GM12878 (cell line): ENCODE data around the gene MYO3B. TPM values are rescaled to one million over a fixed set of nuclear protein-coding genes. Genes with fewer than 3 reads are reported as not detected.

Experiments
- MEF2B ChIP-seq: fragments of 450-650 bp; IDR thresholded peaks from 2 replicates; pipeline ENCODE4 v1.6.1; 2018; ENCODE audit warnings: mild to moderate bottlenecking, moderate library complexity; ENCODE audit not compliant: partially characterized antibody, poor library complexity, severe bottlenecking
- RFX5 ChIP-seq: IDR thresholded peaks from 2 replicates; pipeline ENCODE4 v1.6.1; 2011; ENCODE audit warnings: low read depth, low read length, improper control_type of control experiment
- SIN3A ChIP-seq: IDR thresholded peaks from 2 replicates; pipeline ENCODE4 v1.6.1; 2012; ENCODE audit warnings: low read depth, low read length, improper control_type of control experiment
- SP1 ChIP-seq: IDR thresholded peaks from one replicate; pipeline ENCODE4 v1.6.1; 2011; ENCODE audit warnings: low read depth, low read length
- SRF ChIP-seq, 2 experiments: IDR thresholded peaks; 2 replicates each; pipeline ENCODE4 v1.6.1; 2011; ENCODE audit warnings: low read depth in 2 of 2, low read length in 2 of 2, mild to moderate bottlenecking in 1 of 2, moderate library complexity in 1 of 2
- SUZ12 ChIP-seq: fragments of 200-600 bp; sonication (generic); IDR thresholded peaks from one replicate; pipeline ENCODE4 v1.6.1; 2018; ENCODE audit warnings: antibody characterized with exemption, mild to moderate bottlenecking; ENCODE audit not compliant: unreplicated experiment
- TARDBP ChIP-seq: IDR thresholded peaks from 2 replicates; pipeline ENCODE4 v1.6.1; 2016; ENCODE audit warnings: borderline replicate concordance
- TBL1XR1 ChIP-seq: IDR thresholded peaks from 2 replicates; pipeline ENCODE4 v1.6.1; 2012; ENCODE audit warnings: low read depth, low read length, improper control_type of control experiment
- TCF3 ChIP-seq: IDR thresholded peaks from 2 replicates; pipeline ENCODE4 v1.6.1; 2012; ENCODE audit warnings: low read depth, mild to moderate bottlenecking, low read length, borderline replicate concordance; ENCODE audit not compliant: insufficient read depth
- ZNF207 ChIP-seq: fragments of 450-650 bp; IDR thresholded peaks from 2 replicates; pipeline ENCODE4 v1.6.1; 2014; ENCODE audit warnings: antibody characterized with exemption, mild to moderate bottlenecking, borderline replicate concordance
- polyA plus RNA-seq, 11 experiments: library from polyadenylated mRNA; depleted of rRNA in 4 of 11; unstranded in 6 of 11; stranded (reverse) in 5 of 11; fragments of >200 nt; fragmentation: Nextera tagmentation in 4 of 11; fragmentation: Illumina TruSeq in 1 of 11; extraction: Ambion mirVana in 4 of 11; extraction: Trizol in 1 of 11; gene quantifications; 1 replicate in 1 of 11; 2 replicates in 10 of 11; pipeline versions ENCODE4 v1.2.1 to v1.2.3, GENCODE V29; 2011 to 2016; ENCODE audit warnings: inconsistent platforms in 2 of 11, missing spikeins in 2 of 11, low read depth in 1 of 11
- total RNA-seq, 4 experiments: library from RNA; depleted of rRNA in 3 of 4; stranded (reverse); fragments of >200 nt in 3 of 4; fragmentation: Illumina TruSeq in 1 of 4; extraction: Trizol in 1 of 4; gene quantifications; 2 replicates each; pipeline versions ENCODE4 v1.2.1 to v1.2.3, GENCODE V29; 2013 to 2021
- TF ChIP-seq, protein P1 (sequence below): IDR thresholded peaks from 2 replicates; pipeline ENCODE4 v1.6.1; 2012; ENCODE audit warnings: improper control_type of control experiment, low read depth, low read length; ENCODE audit not compliant: insufficient replicate concordance
- TF ChIP-seq, protein P2 (sequence below): IDR thresholded peaks from 2 replicates; pipeline ENCODE4 v1.6.1; 2011; ENCODE audit warnings: low read depth, low read length, improper control_type of control experiment, borderline replicate concordance
- TF ChIP-seq, protein P3 (sequence below): fragments of 450-650 bp; formaldehyde crosslinking; IDR thresholded peaks from 2 replicates; pipeline ENCODE4 v1.5.0; 2022; ENCODE audit warnings: mild to moderate bottlenecking, missing genetic modification characterization
- TF ChIP-seq, protein P4 (sequence below): fragments of 450-650 bp; formaldehyde crosslinking; IDR thresholded peaks from 2 replicates; pipeline ENCODE4 v1.4.0; 2022; ENCODE audit warnings: mild to moderate bottlenecking, moderate library complexity

Gene MYO3B
- total and polyA plus RNA-seq, 10 of the 15 experiments (the other 5 are each of a cell fraction or from before 2014, with no cell fraction given), result 1.1 to 7.1 (median 2.1) TPM

DNA sequence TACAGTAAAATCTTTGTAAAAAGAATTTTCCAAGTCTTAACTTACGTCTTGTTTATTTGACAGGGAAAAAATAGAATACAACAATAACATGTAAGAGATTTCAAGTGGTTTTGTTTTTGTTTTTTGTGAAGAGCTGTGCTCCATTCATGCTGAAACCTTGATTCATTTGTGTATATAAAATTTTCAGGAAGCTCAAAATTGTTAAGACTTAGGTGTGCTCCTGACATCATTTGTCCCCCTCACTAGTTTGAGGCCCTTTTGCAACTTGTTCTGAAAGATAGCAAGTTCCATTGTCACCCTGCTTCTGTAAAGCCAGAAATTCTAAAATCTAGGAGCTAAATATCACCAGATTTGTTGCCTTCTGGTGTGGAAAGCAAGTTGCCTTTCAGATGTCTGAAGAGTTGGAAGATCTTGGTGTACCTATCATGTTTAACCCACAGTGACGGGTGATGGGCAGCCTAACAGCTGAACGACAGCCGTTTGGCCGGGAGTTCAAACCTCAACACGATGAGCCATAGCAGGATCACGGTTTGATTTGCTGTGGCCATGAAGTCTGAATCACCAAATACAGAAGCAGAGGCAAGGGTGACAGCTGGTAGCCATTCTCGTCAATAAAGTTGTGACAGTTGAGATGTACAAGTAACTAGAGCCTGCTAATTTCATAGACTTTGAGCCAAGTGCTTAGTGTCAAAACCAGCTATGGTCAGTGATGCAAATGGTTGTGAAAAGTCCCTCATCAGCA is 331.7 kb downstream of the MYO3B start (continued):
- TF ChIP-seq, protein P1, sequence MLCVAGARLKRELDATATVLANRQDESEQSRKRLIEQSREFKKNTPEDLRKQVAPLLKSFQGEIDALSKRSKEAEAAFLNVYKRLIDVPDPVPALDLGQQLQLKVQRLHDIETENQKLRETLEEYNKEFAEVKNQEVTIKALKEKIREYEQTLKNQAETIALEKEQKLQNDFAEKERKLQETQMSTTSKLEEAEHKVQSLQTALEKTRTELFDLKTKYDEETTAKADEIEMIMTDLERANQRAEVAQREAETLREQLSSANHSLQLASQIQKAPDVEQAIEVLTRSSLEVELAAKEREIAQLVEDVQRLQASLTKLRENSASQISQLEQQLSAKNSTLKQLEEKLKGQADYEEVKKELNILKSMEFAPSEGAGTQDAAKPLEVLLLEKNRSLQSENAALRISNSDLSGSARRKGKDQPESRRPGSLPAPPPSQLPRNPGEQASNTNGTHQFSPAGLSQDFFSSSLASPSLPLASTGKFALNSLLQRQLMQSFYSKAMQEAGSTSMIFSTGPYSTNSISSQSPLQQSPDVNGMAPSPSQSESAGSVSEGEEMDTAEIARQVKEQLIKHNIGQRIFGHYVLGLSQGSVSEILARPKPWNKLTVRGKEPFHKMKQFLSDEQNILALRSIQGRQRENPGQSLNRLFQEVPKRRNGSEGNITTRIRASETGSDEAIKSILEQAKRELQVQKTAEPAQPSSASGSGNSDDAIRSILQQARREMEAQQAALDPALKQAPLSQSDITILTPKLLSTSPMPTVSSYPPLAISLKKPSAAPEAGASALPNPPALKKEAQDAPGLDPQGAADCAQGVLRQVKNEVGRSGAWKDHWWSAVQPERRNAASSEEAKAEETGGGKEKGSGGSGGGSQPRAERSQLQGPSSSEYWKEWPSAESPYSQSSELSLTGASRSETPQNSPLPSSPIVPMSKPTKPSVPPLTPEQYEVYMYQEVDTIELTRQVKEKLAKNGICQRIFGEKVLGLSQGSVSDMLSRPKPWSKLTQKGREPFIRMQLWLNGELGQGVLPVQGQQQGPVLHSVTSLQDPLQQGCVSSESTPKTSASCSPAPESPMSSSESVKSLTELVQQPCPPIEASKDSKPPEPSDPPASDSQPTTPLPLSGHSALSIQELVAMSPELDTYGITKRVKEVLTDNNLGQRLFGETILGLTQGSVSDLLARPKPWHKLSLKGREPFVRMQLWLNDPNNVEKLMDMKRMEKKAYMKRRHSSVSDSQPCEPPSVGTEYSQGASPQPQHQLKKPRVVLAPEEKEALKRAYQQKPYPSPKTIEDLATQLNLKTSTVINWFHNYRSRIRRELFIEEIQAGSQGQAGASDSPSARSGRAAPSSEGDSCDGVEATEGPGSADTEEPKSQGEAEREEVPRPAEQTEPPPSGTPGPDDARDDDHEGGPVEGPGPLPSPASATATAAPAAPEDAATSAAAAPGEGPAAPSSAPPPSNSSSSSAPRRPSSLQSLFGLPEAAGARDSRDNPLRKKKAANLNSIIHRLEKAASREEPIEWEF, result no peak
- TF ChIP-seq TBL1XR1 (no peak), RFX5 (no peak), TCF3 (peak; percentile 93), SUZ12 (no peak), TARDBP (no peak), ZNF207 (no peak), SIN3A (no peak), MEF2B (no peak), SP1 (no peak), SRF (IDR thresholded peaks at IDR 0.05; ENCODE audit: low read depth in 2 of 2, low read length in 2 of 2) (peak in 1 of 2 experiments; percentile 69; a peak in 1 of 4 replicates)
- TF ChIP-seq, protein P2, sequence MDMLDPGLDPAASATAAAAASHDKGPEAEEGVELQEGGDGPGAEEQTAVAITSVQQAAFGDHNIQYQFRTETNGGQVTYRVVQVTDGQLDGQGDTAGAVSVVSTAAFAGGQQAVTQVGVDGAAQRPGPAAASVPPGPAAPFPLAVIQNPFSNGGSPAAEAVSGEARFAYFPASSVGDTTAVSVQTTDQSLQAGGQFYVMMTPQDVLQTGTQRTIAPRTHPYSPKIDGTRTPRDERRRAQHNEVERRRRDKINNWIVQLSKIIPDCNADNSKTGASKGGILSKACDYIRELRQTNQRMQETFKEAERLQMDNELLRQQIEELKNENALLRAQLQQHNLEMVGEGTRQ, result no peak
- TF ChIP-seq, protein P3, sequence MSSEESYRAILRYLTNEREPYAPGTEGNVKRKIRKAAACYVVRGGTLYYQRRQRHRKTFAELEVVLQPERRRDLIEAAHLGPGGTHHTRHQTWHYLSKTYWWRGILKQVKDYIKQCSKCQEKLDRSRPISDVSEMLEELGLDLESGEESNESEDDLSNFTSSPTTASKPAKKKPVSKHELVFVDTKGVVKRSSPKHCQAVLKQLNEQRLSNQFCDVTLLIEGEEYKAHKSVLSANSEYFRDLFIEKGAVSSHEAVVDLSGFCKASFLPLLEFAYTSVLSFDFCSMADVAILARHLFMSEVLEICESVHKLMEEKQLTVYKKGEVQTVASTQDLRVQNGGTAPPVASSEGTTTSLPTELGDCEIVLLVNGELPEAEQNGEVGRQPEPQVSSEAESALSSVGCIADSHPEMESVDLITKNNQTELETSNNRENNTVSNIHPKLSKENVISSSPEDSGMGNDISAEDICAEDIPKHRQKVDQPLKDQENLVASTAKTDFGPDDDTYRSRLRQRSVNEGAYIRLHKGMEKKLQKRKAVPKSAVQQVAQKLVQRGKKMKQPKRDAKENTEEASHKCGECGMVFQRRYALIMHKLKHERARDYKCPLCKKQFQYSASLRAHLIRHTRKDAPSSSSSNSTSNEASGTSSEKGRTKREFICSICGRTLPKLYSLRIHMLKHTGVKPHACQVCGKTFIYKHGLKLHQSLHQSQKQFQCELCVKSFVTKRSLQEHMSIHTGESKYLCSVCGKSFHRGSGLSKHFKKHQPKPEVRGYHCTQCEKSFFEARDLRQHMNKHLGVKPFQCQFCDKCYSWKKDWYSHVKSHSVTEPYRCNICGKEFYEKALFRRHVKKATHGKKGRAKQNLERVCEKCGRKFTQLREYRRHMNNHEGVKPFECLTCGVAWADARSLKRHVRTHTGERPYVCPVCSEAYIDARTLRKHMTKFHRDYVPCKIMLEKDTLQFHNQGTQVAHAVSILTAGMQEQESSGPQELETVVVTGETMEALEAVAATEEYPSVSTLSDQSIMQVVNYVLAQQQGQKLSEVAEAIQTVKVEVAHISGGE (CRISPR knock-in tag), result no peak
- TF ChIP-seq, protein P4, sequence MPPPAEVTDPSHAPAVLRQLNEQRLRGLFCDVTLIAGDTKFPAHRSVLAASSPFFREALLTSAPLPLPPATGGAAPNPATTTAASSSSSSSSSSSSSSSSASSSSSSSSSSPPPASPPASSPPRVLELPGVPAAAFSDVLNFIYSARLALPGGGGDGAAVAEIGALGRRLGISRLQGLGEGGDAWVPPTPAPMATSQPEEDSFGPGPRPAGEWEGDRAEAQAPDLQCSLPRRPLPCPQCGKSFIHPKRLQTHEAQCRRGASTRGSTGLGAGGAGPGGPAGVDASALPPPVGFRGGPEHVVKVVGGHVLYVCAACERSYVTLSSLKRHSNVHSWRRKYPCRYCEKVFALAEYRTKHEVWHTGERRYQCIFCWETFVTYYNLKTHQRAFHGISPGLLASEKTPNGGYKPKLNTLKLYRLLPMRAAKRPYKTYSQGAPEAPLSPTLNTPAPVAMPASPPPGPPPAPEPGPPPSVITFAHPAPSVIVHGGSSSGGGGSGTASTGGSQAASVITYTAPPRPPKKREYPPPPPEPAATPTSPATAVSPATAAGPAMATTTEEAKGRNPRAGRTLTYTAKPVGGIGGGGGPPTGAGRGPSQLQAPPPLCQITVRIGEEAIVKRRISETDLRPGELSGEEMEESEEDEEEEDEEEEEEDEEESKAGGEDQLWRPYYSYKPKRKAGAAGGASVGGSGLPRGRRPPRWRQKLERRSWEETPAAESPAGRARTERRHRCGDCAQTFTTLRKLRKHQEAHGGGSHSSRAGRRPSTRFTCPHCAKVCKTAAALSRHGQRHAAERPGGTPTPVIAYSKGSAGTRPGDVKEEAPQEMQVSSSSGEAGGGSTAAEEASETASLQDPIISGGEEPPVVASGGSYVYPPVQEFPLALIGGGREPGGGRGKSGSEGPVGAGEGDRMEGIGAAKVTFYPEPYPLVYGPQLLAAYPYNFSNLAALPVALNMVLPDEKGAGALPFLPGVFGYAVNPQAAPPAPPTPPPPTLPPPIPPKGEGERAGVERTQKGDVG (CRISPR knock-in tag), result no peak
